Measurements from ENCODE around the gene SLC35B2. TPM values are rescaled to one million over a fixed set of nuclear protein-coding genes. Genes with fewer than 3 reads are reported as not detected.

SLC35B2 gene
- total and polyA plus RNA-seq, 9 donors: 19.7 to 41.0 (median 27.1) TPM

GRCh38 chr6:44300292-44300823 is 43.0 kb upstream of the SLC35B2 start:
- Histone ChIP-seq H3K27ac (no peak overlapping the region), H3K9me3 (no peaks in the 10 kb centered on the region), H3K36me3 (no peaks in the 10 kb centered on the region), H3K4me1 (ENCODE audit: insufficient read depth) (no peaks in the 10 kb centered on the region), H3K4me3 (no peak overlapping the region), H3K27me3 (no peaks in the 10 kb centered on the region)
- DNase-seq: no peak
- WGBS, 3 donors: 80 to 83% (median 80%) methylated on average over 7 of the region's 7 CpGs
- TF ChIP-seq EP300 (IDR thresholded peaks at IDR 0.05) (no peak), POLR2A (IDR thresholded peaks at IDR 0.05) (no peak), CTCF (IDR thresholded peaks at IDR 0.05) (no peak)
- intact Hi-C loops (cut with DNase I): no loop called here

DNA sequence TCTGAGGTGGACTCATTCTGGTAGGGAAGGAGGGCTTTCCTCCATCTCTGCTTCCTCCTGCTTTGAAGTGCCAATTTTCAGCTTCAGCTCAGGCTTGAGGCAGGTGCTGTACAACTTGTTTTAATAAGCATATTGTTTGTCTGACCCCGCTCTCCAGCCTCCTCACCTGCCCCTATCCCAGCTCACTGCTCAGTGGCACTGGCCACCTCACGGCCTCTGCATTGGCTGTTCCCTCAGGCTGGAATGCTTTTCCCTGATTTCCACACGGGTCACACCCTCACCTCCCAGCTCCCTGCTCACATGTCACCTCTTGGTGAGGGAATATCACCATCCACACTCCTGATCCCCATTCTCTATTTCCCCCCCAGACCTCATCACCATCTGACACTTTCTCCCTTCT is 41.5 kb upstream of the SLC35B2 start:
- 74 to 86% (median 78%) methylated on average over 3 of the region's 3 CpGs for WGBS, 3 donors

DNA sequence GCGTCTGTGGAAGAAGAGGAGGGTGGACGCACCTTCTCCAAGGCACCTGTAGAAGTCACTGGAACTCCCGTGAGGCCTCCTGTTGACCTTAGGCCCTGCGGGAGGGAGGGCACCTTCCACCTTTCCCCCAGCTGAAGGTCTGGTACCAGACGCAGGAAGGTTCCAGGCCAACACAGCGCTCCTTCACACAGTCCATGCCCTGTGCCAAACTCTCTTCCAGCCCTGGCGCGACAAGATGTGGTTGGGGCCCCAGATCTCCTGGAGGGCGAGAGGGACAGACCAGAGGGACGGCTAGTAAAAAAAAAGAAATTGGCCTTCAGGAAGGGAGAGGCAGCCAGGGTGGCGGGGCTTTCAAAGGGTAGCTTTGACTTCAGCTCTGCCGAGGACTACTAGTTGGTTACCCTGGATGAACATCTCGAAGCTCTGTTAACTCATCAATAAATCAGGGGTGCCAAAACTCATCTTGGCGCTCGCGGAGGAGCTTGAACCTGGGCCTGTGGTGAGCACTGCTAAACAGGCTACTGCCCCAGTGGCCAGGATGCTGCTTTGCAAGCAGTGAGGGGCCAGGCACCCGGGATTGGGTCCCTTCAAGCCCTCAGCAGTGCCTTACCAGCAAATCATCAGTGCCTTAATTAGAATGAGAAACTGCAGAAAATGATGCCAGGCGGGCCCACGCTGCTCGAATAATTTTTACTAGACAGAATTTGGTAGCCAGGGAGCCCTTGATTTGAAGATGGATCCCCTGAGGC is 40.9 kb upstream of the SLC35B2 start:
- Histone ChIP-seq H3K27ac (no peak overlapping the region), H3K9me3 (no peaks in the 10 kb centered on the region), H3K27me3 (no peaks in the 10 kb centered on the region), H3K36me3 (no peaks in the 10 kb centered on the region), H3K4me3 (no peak overlapping the region), H3K4me1 (ENCODE audit: insufficient read depth) (no peaks in the 10 kb centered on the region)
- intact Hi-C loops (cut with DNase I): no loop called here
- WGBS, 3 donors: 21 to 33% (median 32%) methylated on average over 20 of the region's 20 CpGs
- no peak for DNase-seq
- TF ChIP-seq EP300 (IDR thresholded peaks at IDR 0.05): no peak
- no peak for TF ChIP-seq CTCF (IDR thresholded peaks at IDR 0.05)
- TF ChIP-seq POLR2A (IDR thresholded peaks at IDR 0.05): no peak

More for the DNA sequence above, 41.5 kb upstream of the SLC35B2 start:
- Histone ChIP-seq H3K27me3 (no peaks in the 10 kb centered on the region), H3K9me3 (no peaks in the 10 kb centered on the region), H3K27ac (no peak overlapping the region), H3K36me3 (no peaks in the 10 kb centered on the region), H3K4me1 (ENCODE audit: insufficient read depth) (no peaks in the 10 kb centered on the region), H3K4me3 (no peak overlapping the region)
- no peak for DNase-seq
- intact Hi-C loops (cut with DNase I): no loop called here
- TF ChIP-seq POLR2A (IDR thresholded peaks at IDR 0.05): no peak
- TF ChIP-seq CTCF (IDR thresholded peaks at IDR 0.05): no peak
- no peak for TF ChIP-seq EP300 (IDR thresholded peaks at IDR 0.05)

DNA sequence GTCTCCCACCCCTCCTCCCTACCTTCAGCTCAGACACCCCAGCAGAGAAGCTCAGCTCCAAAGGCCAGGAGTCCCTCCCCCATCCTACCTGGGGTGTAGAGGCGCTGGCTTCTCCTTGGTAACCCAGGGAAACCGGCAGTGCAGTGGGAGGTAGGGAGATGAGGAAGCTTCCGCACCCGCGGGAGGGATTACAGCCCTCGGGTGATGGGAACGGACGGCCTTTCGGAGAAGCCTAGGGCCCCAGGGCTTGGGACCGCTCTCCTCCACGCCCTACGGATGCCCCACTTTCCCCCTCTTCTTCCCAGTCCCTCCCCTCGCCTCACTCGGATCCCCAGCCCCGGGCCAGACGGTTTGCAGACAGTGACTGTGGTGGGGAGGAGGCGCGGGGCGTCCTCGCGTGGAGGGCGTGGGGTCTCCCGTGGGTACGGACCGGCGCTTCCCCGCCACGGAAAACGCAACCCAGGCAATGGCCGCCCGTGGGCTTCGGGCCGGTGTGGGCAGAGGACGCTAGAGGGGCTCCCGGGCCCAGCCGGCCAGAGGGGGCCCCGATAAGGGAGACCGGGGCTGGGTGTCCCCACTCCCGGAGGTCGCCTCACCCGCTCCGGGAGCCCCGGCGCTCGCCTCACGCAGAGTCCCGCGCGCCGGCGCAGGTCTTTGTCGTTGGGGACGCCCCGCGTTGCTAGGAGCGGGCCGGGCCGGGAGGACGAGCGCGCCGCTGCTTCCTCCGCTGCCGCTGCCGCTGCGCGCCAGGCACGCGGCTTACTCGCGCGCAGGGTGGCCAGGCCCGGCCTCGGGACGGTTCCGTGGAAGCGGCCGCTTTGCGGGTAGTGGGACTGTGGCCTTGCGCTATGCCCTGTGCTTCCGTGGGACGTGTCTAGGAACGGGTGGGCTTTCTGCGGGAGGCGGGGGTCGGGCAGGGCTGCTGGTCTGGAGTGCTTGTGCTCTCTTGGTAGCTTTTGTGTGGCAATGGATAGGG is 40.0 kb upstream of the SLC35B2 start:
- DNase-seq: peak; percentile 42 to 78 (median 66)
- Histone ChIP-seq H3K9me3 (no peaks in the 10 kb centered on the region), H3K36me3 (no peaks in the 10 kb centered on the region), H3K4me3 (peak overlapping the region; percentile 46), H3K4me1 (ENCODE audit: insufficient read depth) (no peaks in the 10 kb centered on the region), H3K27ac (no peak overlapping the region), H3K27me3 (no peaks in the 10 kb centered on the region)
- intact Hi-C loops (cut with DNase I): no loop called here
- WGBS, 3 donors: 1 to 2% (median 1%) methylated on average over 32 to 86 of the region's 86 CpGs
- TF ChIP-seq EP300 (IDR thresholded peaks at IDR 0.05) (no peak), CTCF (IDR thresholded peaks at IDR 0.05) (no peak), POLR2A (IDR thresholded peaks at IDR 0.05) (no peak)

Data from ovary (tissue), 9 donors.